Activated CD4-positive, alpha-beta T cell treated with anti-CD3 and anti-CD28 coated beads, Interleukin-2, amount 50 U/mL, for 1 hour (primary cell): ENCODE data around the gene MTUS2.

ENCODE experiments used
- DNase-seq: peaks from one replicate; pipeline ENCODE4 v3.0.0-alpha.2; 2020

MTUS2 gene

GRCh38 chr13:29513981-29514719 is 694.0 kb downstream of the MTUS2 start:
- DNase-seq: no peak

- no peak for DNase-seq
Measured at GRCh38 chr13:29514720-29515310, 694.7 kb downstream of the MTUS2 start.

DNA sequence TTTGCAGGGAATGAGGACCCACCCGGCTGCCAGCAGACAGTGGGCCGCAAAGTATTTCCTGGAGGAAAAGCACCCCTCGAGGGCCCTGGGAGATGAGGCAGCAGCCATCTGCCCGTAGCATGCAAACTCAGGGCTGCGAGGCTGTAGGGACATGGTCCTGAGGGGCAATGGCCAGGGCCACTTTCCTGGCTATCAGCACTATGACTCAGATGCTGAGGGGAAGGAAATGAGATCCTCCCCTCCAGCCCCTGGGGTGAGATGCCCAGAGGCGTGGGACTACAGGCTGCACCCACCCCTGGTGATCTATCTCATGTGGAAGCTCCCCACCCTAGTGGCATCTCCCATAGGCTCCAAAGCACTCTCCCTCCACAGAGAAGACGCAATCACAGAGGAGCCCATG is 695.2 kb downstream of the MTUS2 start:
- no peak for DNase-seq

- no peak for DNase-seq
Measured at GRCh38 chr13:29516012-29516411, 695.9 kb downstream of the MTUS2 start.

DNA sequence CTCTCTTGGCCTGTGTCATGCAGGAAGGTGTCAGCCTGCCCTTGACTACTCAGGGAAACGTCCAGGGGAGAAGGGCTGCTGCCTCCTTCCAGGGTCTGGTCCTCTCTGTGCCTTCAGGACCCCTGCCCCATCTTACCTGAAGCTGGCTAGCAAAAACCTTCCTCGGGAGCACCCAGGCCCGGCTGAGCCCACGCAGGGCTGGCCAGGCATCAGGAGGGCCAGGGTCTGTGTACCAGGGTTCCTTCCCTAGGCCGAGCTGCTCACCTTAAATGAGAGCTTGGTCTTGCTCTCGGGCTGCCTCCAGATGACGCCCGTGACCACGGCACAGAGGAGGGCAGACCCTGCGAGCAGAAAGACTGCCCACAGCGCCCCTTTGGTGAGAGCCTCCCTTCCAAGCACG is 696.7 kb downstream of the MTUS2 start:
- DNase-seq: no peak

GRCh38 chr13:29519921-29520320 is 699.8 kb downstream of the MTUS2 start:
- no peak for DNase-seq

DNA sequence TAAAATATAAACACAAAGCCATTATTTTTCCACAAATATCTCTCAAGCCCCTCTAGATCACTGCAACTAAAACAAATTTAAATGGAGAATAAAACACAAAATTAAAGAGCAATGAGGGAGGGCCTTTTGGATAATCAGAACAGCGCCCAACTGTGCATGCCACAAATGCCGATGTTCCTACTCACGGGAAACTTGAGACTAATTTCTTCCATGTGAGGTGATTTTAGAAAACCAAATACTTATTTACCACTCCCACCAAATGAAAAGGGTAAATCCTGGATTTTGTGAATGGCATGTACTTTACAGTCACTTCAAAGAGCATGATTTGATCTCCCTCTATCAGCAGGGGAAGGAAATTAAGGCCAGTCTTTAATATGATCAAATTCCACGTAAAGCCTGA is 700.5 kb downstream of the MTUS2 start:
- DNase-seq: no peak

- no peak for DNase-seq
Measured at GRCh38 chr13:29521336-29521735, 701.2 kb downstream of the MTUS2 start.

DNA sequence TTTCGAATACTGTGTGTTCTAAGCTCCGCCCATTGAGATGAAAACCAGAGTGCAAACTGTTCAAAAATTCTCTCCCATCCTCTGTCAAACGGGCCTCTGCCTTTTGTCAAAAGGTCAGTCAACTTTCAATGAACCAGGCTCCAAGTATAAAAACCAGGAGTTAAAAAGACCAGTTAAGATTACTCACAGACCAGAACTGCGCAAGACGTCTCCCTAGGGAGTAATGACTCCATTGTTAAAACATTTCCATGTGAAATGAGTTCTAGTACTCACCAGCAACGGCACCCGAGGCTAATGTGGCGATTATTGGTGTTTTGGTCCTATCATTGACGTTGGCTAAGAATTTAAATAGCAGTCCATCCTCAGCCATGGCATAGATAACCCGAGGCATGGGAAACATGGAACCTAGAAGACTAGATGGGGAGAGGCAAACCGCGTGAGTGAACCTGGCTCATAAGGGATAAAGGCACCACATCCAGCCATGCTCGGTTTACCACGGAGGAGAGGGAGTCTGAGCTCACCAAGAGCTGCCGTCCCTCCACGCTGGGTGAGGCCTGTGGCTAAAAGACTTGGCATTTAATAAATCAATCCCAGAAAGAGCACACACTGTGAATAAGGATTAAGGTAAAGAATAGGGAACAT is 702.0 kb downstream of the MTUS2 start:
- no peak for DNase-seq

- DNase-seq: no peak
Measured at GRCh38 chr13:29523199-29523961, 703.2 kb downstream of the MTUS2 start.

- no peak for DNase-seq
Measured at GRCh38 chr13:29524176-29524575, 704.0 kb downstream of the MTUS2 start.

DNA sequence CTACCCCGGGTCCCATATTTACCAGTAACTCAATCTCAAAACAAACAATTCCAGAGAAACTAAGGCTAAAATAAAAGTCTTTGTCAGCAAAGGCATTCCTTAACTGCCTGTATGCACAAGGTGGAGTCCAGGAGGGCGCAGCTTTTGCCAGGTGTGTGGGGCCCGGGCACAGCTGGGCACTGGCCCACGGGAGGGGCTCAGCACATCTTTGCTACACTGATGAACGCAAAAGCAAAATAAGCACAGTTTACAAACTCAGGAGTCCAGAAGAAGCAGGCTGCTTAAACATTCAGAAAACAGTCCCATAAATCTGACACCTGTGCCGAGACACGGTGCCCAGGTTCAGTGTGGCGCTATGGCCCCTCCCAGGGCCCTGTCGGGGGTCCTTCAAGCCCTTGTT is 704.5 kb downstream of the MTUS2 start:
- DNase-seq: no peak

DNA sequence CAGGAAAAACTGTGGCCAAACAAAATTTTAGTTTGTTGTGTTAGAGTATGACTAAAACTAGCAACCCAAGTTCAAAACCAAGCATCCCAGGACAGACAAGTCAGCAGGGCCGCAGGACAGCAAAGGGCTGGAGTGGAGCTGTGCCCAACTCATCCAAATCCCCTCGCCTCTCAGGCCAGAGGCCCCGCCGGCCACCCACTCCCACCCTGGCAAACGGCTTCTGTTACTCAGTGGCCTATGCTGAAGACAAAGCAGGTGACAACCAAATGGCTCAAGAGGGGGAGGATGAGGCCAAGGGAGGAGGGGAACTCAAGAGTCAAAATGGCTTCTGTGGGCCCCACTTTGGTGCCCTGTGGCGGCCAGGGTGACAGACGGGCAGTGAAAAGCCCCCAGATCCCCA is 705.6 kb downstream of the MTUS2 start:
- DNase-seq: no peak

GRCh38 chr13:29526741-29527140 is 706.6 kb downstream of the MTUS2 start:
- DNase-seq: no peak

GRCh38 chr13:29527511-29527910 is 707.4 kb downstream of the MTUS2 start:
- DNase-seq: no peak

- DNase-seq: no peak
Measured at GRCh38 chr13:29527916-29528315, 707.8 kb downstream of the MTUS2 start.

DNA sequence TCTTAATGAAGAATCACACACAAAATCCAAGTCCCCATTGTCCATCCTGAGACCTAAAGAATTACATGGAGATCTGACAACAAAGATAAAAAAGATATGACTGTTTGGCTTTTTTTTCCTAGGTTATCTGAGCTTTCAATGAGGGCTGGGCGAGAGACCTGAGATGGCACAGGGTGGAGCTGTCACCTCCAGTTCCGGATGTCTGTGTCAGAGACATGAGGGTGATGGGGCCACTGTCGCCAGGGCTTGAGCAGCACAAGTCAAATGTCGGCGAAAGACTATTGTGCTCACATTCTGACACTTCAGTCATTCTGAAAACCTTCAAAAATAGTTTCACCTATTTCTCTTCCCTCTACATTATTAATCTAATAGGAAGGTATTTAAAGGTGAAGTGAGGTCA is 709.6 kb downstream of the MTUS2 start:
- DNase-seq: no peak

DNA sequence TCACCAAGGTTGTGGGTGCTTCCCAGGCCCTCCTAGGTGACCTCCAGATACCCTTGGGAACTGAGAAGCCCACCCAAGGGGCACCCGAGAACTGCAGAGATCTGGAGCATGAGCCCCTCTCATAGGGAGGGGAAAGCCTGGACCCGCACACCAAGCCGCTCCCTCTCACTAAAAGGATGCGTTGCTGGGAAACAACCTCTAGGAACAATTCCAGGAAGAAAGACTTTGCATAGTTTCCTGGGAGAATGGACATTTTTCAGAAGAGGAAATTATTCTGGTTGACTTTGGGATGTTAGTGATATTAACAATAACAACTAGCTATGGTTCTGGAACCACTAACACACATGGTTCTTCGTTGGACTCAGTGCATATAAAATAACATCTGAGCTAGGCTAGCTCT is 710.8 kb downstream of the MTUS2 start:
- DNase-seq: no peak

- no peak for DNase-seq
Measured at GRCh38 chr13:29532116-29532515, 712.0 kb downstream of the MTUS2 start.

DNA sequence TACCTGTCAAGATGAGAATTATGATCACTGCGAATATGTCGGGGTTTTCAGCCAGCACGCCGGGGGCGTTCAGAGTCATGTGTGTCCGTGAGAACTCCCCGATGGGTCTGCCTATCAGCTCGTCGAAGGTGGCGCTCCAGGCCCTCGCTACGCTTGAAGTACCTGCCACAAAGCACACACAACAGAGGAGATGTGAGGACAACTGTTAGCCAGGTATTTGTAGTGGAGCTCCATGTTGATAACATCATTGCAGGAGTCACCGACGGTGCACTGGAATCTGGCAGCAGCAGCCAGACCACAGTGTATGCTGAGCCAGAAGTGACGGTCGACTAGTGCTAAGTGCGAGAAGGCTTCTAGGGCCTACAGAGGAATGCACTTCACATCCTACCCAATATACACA is 712.7 kb downstream of the MTUS2 start:
- no peak for DNase-seq

DNA sequence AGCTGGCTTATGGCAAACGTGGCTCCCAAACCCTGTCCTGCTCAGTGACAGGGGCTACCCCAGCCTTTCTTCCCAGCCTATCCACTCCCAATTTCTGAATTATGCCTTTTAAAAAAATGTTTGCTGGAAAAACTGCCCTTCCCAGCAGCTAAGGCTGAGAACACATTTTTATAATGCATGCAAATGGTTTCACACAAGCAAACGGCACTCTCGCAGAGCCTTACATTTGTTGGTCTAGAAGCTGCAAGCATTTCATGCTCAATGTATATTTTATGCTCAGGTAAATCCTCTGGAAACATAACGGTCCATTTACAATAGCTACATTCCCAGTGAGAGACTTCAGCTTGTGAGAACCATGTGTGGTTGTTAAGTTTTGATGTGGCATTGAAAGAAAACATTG is 713.9 kb downstream of the MTUS2 start:
- no peak for DNase-seq

GRCh38 chr13:29535663-29536655 is 715.8 kb downstream of the MTUS2 start:
- no peak for DNase-seq
